IPS DF 4.7 (cell line): Measurements from ENCODE around the gene UBQLN4.
"Not testable (repeated sequence)": the region's sequence is repeated elsewhere in the genome, so short reads cannot be mapped to it uniquely, and the experiment has no call there.

Source experiments
- DNase-seq: peaks from one replicate; pipeline ENCODE4 v3.0.0-alpha.2; 2013; ENCODE audit warnings: low spot score; ENCODE audit errors: extremely low read depth

The UBQLN4 gene

GRCh38 chr1:156081180-156081916 lies 27.8 kb upstream of the UBQLN4 start:
- no peak for DNase-seq

- DNase-seq: no peak
These were observed 27.2 kb upstream of the UBQLN4 start for GRCh38 chr1:156080863-156081179.

GRCh38 chr1:156080241-156080862 lies 26.8 kb upstream of the UBQLN4 start:
- DNase-seq: no peak

GRCh38 chr1:156079762-156080161 lies 26.2 kb upstream of the UBQLN4 start:
- DNase-seq: no peak

GRCh38 chr1:156078728-156079127 lies 25.1 kb upstream of the UBQLN4 start:
- no peak for DNase-seq

GRCh38 chr1:156077430-156077760 lies 23.8 kb upstream of the UBQLN4 start:
- DNase-seq: no peak

GRCh38 chr1:156076609-156077429 lies 23.2 kb upstream of the UBQLN4 start:
- no peak for DNase-seq

GRCh38 chr1:156075775-156076204 lies 22.2 kb upstream of the UBQLN4 start:
- no peak for DNase-seq

GRCh38 chr1:156075162-156075561 lies 21.6 kb upstream of the UBQLN4 start:
- DNase-seq: no peak

GRCh38 chr1:156074661-156075060 lies 21.1 kb upstream of the UBQLN4 start:
- no peak for DNase-seq

GRCh38 chr1:156073740-156074139 lies 20.1 kb upstream of the UBQLN4 start:
- DNase-seq: no peak

GRCh38 chr1:156073110-156073687 lies 19.6 kb upstream of the UBQLN4 start:
- DNase-seq: no peak

GRCh38 chr1:156072251-156072650 lies 18.7 kb upstream of the UBQLN4 start:
- no peak for DNase-seq

GRCh38 chr1:156071332-156071816 lies 17.8 kb upstream of the UBQLN4 start:
- not testable (repeated sequence) for DNase-seq

- no peak for DNase-seq
These were observed 16.9 kb upstream of the UBQLN4 start for GRCh38 chr1:156070548-156070947.

- DNase-seq: no peak
These were observed 16.2 kb upstream of the UBQLN4 start for GRCh38 chr1:156069490-156070455.

- no peak for DNase-seq
These were observed 13.7 kb upstream of the UBQLN4 start for GRCh38 chr1:156067262-156067661.

GRCh38 chr1:156065871-156066270 lies 12.3 kb upstream of the UBQLN4 start:
- no peak for DNase-seq

- no peak for DNase-seq
These were observed 11.6 kb upstream of the UBQLN4 start for GRCh38 chr1:156065212-156065611.

GRCh38 chr1:156064615-156065014 lies 11.0 kb upstream of the UBQLN4 start:
- no peak for DNase-seq

GRCh38 chr1:156063997-156064285 lies 10.3 kb upstream of the UBQLN4 start:
- DNase-seq: no peak
